Tibial artery (tissue), 4 donors: ENCODE results near the gene GPRC5D.

Source experiments
- DNase-seq, 2 donors: peaks; one replicate each; pipeline ENCODE4 v3.0.0-alpha.2; 2019
- H3K27ac ChIP-seq, 2 donors: fragments of 200-600 bp; sonication (generic) in 1 of 2; 1 replicate in 1 of 2; 2 replicates in 1 of 2; pipeline ENCODE4 v1.5.1; 2018 to 2019; ENCODE audit warnings: mild to moderate bottlenecking in 1 of 2
- H3K27me3 ChIP-seq, 2 donors: fragments of 200-600 bp; sonication (generic) in 1 of 2; one replicate each; pipeline versions ENCODE4 v1.5.1 to v1.6.0; 2016 to 2019
- H3K36me3 ChIP-seq, 3 donors: fragments of 200-600 bp; sonication (generic) in 2 of 3; one replicate each; pipeline ENCODE4 v1.5.1; 2016 to 2019; ENCODE audit warnings: mild to moderate bottlenecking in 2 of 3
- H3K4me1 ChIP-seq, 4 donors: fragments of 200-600 bp; sonication (generic) in 2 of 4; 1 replicate in 3 of 4; 2 replicates in 1 of 4; pipeline ENCODE4 v1.5.1; 2016 to 2019
- H3K4me3 ChIP-seq, 2 donors: fragments of 200-600 bp; sonication (generic) in 1 of 2; 1 replicate in 1 of 2; 2 replicates in 1 of 2; pipeline ENCODE4 v1.5.1; 2018 to 2019; ENCODE audit warnings: mild to moderate bottlenecking in 2 of 2
- H3K9me3 ChIP-seq, 3 donors: fragments of 200-600 bp; sonication (generic) in 1 of 3; one replicate each; pipeline ENCODE4 v1.5.1; 2016 to 2019
- intact Hi-C: fragments of 100-400 bp; cut with DNase I; formaldehyde crosslinking; loops from one replicate; pipeline ENCODE4 v1.15.0; 2023; ENCODE audit warnings: low total_unique reads
- TF ChIP-seq, protein P1 (sequence below), 2 experiments: fragments of 200-600 bp in 1 of 2; fragments of 450-650 bp in 1 of 2; IDR thresholded peaks; one replicate each; pipeline ENCODE4 v1.5.1; 2017 to 2019; ENCODE audit warnings: antibody characterized with exemption in 2 of 2, mild to moderate bottlenecking in 1 of 2, moderate library complexity in 1 of 2

Gene GPRC5D

DNA sequence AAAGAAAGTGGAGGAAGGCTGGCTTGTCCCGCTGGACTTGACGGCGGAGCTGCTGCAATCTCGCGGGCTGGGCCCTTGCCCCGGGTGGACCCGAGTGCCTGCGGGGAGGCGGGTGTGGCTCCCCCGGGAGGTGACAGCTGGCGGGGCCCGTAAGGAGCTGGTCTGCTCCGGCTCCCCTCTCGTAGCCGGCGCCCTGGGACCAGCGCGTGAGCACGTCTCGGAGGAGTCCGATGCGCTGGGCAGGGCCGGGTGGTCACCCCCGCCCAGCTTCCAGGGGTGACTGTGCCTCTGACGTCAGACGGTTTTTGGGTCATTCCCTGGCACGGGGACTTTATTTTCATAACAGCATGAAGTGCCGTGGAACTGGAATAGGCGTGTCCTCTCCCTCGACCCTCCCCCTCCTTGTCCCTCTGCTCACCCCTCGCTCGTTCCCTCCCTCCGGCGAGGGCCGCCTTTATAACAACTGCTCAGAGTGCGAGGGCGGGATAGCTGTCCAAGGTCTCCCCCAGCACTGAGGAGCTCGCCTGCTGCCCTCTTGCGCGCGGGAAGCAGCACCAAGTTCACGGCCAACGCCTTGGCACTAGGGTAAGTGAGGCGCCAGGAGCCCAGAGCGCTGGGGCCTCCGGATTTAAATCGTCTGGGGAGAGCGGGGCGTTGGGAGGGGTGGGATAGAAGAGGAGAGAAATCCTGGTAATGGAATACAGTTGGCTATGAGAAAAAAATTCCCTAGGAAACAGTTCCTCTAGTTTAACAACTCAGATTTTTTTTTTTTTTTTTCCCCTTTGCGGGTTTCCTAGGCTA lies 60.7 kb downstream of the GPRC5D start, which contains the start of gene GPRC5A:
Gene GPRC5A (plus strand): TSS at position 483 of the 801 bp plus-strand sequence. CDS start 16,688 bp downstream, outside the sequence.
- Histone ChIP-seq H3K36me3 (no peaks in the 10 kb centered on the region), H3K9me3 (no peaks in the 10 kb centered on the region), H3K27me3 (no peaks in the 10 kb centered on the region), H3K4me1 (peaks cover 0 to 36% (median 10%) of the 10 kb centered on the region in 4 donors), H3K4me3 (peak within 1 kb of the TSS; percentile 56 to 67), H3K27ac (peak within 1 kb of the TSS; percentile 94 to 96)
- peak; percentile 95 to 98 for DNase-seq
- intact Hi-C loops: loop anchor here (5.0 to 10.0 kb wide), 2 partner anchors 104 to 166 kb away; partner anchors contain the start of gene APOLD1
- TF ChIP-seq, protein P1, sequence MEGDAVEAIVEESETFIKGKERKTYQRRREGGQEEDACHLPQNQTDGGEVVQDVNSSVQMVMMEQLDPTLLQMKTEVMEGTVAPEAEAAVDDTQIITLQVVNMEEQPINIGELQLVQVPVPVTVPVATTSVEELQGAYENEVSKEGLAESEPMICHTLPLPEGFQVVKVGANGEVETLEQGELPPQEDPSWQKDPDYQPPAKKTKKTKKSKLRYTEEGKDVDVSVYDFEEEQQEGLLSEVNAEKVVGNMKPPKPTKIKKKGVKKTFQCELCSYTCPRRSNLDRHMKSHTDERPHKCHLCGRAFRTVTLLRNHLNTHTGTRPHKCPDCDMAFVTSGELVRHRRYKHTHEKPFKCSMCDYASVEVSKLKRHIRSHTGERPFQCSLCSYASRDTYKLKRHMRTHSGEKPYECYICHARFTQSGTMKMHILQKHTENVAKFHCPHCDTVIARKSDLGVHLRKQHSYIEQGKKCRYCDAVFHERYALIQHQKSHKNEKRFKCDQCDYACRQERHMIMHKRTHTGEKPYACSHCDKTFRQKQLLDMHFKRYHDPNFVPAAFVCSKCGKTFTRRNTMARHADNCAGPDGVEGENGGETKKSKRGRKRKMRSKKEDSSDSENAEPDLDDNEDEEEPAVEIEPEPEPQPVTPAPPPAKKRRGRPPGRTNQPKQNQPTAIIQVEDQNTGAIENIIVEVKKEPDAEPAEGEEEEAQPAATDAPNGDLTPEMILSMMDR (IDR thresholded peaks at IDR 0.05): peak in 1 of 2 experiments; percentile 13
